NT2/D1 (cell line): ENCODE measurements around the gene OR1E1.
"Not testable (repeated sequence)": the region's sequence is repeated elsewhere in the genome, so short reads cannot be mapped to it uniquely, and the experiment has no call there.

Experiments
- DNase-seq: peaks from one replicate; pipeline ENCODE4 v3.0.0-alpha.2; 2011; ENCODE audit warnings: low read depth, low spot score
- H3K27me3 ChIP-seq: 2 replicates; pipeline ENCODE4 v1.6.0; 2011; ENCODE audit warnings: mild to moderate bottlenecking; ENCODE audit not compliant: insufficient read length, insufficient read depth
- H3K36me3 ChIP-seq: 2 replicates; pipeline ENCODE4 v1.6.1; 2011; ENCODE audit warnings: mild to moderate bottlenecking, low read length, mixed read lengths; ENCODE audit not compliant: insufficient read depth, insufficient read length
- H3K4me1 ChIP-seq: 2 replicates; pipeline ENCODE4 v1.5.1; 2011; ENCODE audit not compliant: insufficient read depth, insufficient read length
- H3K4me3 ChIP-seq: 2 replicates; pipeline ENCODE4 v1.5.1; 2011; ENCODE audit warnings: low read depth; ENCODE audit not compliant: insufficient read length
- H3K9ac ChIP-seq: 2 replicates; pipeline ENCODE4 v1.6.0; 2011; ENCODE audit warnings: low read depth; ENCODE audit not compliant: insufficient read length
- H3K9me3 ChIP-seq: 2 replicates; pipeline ENCODE4 v1.5.1; 2011; ENCODE audit warnings: mild to moderate bottlenecking, low read length; ENCODE audit not compliant: insufficient read depth
- SUZ12 ChIP-seq: IDR thresholded peaks from 2 replicates; pipeline ENCODE4 v1.6.1; 2011; ENCODE audit not compliant: insufficient read length, insufficient read depth; ENCODE audit errors: extremely low read depth
- YY1 ChIP-seq: IDR thresholded peaks from 2 replicates; pipeline ENCODE4 v1.6.1; 2011; ENCODE audit not compliant: insufficient read length, insufficient read depth
- ZNF274 ChIP-seq: IDR thresholded peaks from 2 replicates; pipeline ENCODE4 v1.6.1; 2011; ENCODE audit warnings: mild to moderate bottlenecking, low read depth, low read length

Gene OR1E1, protein sequence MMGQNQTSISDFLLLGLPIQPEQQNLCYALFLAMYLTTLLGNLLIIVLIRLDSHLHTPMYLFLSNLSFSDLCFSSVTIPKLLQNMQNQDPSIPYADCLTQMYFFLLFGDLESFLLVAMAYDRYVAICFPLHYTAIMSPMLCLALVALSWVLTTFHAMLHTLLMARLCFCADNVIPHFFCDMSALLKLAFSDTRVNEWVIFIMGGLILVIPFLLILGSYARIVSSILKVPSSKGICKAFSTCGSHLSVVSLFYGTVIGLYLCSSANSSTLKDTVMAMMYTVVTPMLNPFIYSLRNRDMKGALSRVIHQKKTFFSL

DNA sequence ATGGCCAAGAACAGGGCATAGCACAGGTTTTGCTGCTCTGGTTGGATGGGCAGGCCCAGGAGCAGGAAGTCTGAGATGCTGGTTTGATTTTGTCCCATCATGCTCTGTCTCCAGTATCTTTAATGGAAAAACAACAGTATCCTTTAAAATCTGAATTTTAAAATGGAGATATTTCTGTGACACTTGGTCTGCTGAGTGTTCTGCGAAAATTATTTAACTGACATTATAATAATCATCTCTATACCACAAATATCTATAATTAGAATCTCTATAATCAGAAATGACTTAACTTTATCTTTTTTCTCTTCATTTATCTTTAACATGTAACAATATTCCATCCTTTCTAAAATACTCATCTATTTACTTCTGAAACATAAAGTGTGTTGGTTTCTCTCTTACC, at the start of gene OR1E1:
Gene OR1E1 (minus strand): TSS at position 101 of the 400 bp plus-strand sequence. CDS start 0 bp downstream, at position 101.
- H3K9me3 ChIP-seq = no peaks in the 10 kb centered on the region
- no peaks in the 10 kb centered on the region for H3K4me1 ChIP-seq
- no peak within 1 kb of the TSS for H3K9ac ChIP-seq
- no peaks in the 10 kb centered on the region for H3K36me3 ChIP-seq
- no peak within 1 kb of the TSS for H3K4me3 ChIP-seq
- TF ChIP-seq SUZ12 (no peak), ZNF274 (no peak), YY1 (no peak)
- H3K27me3 ChIP-seq = peaks cover 21% of the 10 kb centered on the region
- DNase-seq = no peak

DNA sequence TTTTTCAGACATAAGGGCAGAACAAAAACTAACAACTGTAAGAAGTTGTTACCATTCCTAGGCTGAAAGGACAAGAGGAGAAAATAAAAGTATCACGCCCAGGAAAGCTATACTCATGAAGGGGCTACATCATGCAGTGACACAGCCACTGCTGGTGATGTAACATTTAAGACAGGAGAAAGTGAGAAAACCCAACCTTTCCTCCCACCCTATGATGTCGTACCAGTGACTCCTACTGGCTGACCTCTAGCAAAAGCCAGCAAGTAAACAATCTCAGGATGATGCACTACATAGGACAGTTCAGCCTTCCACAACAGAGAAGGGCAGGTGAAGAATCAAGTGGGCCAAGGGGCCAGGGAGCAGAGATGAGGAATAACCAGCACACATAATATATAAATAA, 49.4 kb upstream of the OR1E1 start:
- DNase-seq = peak; percentile 18
- Histone ChIP-seq H3K4me1 (no peaks in the 10 kb centered on the region), H3K9me3 (no peaks in the 10 kb centered on the region), H3K36me3 (no peaks in the 10 kb centered on the region), H3K9ac (no peak overlapping the region), H3K27me3 (no peaks in the 10 kb centered on the region), H3K4me3 (no peak overlapping the region)
- TF ChIP-seq YY1 (no peak), ZNF274 (no peak), SUZ12 (no peak)

DNA sequence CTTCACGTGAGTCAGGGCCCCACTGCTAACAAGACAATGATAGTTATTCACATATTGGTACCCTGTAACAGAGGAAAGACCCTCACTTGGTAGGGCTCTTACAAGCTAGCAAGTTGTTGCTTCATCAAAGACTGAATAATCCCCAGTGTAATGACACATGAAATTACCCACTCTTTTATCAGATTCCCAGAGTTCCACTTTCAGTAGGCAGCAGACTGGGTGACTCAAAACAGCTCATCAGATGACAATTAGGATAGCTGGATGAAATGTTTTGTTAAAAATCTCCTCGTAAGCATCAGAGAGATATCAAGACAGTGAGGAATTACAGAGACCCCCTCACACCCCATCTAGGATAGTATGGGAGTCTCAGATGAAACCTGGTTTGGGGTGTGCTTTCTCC, 42.2 kb upstream of the OR1E1 start:
- no peaks in the 10 kb centered on the region for H3K27me3 ChIP-seq
- no peak for TF ChIP-seq ZNF274
- no peak for TF ChIP-seq SUZ12
- TF ChIP-seq YY1 = no peak
- H3K4me1 ChIP-seq = no peaks in the 10 kb centered on the region
- no peaks in the 10 kb centered on the region for H3K36me3 ChIP-seq
- DNase-seq = no peak
- H3K4me3 ChIP-seq = no peak overlapping the region
- no peaks in the 10 kb centered on the region for H3K9me3 ChIP-seq
- no peak overlapping the region for H3K9ac ChIP-seq

DNA sequence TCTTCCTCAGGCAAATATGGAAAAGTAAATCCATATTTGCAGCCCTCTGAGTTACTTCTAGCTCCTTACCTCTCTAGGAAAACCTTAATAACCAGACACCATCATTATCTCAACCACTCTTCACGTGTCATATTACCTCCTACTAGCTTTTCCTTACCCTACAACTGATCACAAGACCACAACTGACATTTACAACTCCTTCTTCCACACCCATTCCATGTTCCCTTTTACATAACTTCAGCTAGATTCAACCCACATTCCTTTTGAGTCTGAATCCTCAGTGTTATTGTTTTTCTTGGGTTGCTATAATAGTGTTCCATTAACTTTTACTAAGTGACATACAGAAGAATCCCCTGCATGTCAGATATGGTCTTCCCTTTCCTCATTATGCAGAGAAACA, 40.2 kb upstream of the OR1E1 start:
- Histone ChIP-seq H3K4me1 (no peaks in the 10 kb centered on the region), H3K27me3 (no peaks in the 10 kb centered on the region), H3K9ac (no peak overlapping the region), H3K4me3 (no peak overlapping the region), H3K9me3 (no peaks in the 10 kb centered on the region), H3K36me3 (no peaks in the 10 kb centered on the region)
- DNase-seq = no peak
- TF ChIP-seq ZNF274 = no peak
- TF ChIP-seq SUZ12 = no peak
- TF ChIP-seq YY1 = no peak

DNA sequence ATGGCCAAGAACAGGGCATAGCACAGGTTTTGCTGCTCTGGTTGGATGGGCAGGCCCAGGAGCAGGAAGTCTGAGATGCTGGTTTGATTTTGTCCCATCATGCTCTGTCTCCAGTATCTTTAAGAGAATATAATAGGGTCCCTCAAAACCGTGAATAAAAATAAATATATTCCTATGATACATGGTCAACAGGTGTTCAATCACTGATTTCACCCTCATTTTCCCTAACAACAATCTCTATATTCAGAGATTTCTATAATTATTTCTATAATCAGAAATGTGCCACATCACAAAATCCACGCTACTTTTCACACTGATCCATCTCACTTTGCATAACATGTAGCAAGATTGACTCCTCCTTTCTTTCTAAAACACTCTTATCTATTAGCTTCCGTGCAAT, 35.5 kb upstream of the OR1E1 start, which contains the start of gene OR1E2:
Gene OR1E2 (minus strand): TSS at position 101 of the 400 bp plus-strand sequence. CDS start 0 bp downstream, at position 101.
- Histone ChIP-seq H3K4me3 (no peak within 1 kb of the TSS), H3K9ac (no peak within 1 kb of the TSS), H3K27me3 (no peaks in the 10 kb centered on the region), H3K36me3 (no peaks in the 10 kb centered on the region), H3K9me3 (no peaks in the 10 kb centered on the region), H3K4me1 (no peaks in the 10 kb centered on the region)
- TF ChIP-seq SUZ12 (no peak), YY1 (no peak), ZNF274 (no peak)
- DNase-seq = no peak

DNA sequence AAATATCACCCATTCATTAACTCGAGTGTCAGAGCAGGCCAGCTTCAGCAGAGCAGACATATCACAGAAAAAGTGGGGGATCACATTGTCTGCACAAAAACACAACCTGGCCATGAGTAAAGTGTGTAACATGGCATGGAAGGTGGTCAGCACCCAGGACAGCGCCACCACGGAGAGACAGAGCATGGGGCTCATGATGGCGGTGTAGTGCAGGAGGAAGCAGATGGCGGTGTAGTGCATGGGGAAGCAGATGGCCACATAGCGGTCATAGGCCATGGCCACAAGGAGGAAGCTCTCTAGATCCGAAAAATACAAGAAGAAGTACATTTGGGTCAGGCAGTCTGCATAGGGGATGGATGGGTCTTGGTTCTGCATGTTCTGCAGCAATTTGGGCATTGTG, 35.0 kb upstream of the OR1E1 start:
- peak; percentile 0 for DNase-seq

DNA sequence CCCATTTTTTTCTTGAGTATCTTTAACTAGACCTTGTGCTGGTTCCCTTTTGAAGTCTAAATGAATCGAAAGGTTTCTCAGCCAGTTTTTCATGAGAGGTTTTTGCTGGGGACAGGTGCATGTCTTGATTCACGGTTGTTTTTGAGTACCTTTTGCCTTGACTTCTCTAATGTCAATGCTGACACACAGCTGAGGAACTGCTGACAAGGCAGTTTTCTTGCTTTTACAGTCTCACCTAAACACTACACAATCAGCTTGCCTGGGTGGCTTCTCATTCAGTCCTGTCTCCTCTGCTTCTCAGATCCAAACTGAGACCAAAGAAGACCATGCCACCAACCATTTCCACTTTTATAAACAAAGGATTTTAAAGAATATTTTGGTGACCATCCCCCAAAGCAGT, 20.0 kb upstream of the OR1E1 start:
- H3K4me1 ChIP-seq = no peaks in the 10 kb centered on the region
- no peak for DNase-seq
- H3K27me3 ChIP-seq = no peaks in the 10 kb centered on the region
- no peak for TF ChIP-seq SUZ12
- no peak for TF ChIP-seq ZNF274
- no peak for TF ChIP-seq YY1
- H3K36me3 ChIP-seq = no peaks in the 10 kb centered on the region
- H3K9ac ChIP-seq = no peak overlapping the region
- H3K9me3 ChIP-seq = no peaks in the 10 kb centered on the region
- no peak overlapping the region for H3K4me3 ChIP-seq

More for the DNA sequence above, 35.0 kb upstream of the OR1E1 start:
- not testable (repeated sequence) for H3K4me3 ChIP-seq, H3K27me3 ChIP-seq, H3K4me1 ChIP-seq, H3K36me3 ChIP-seq, H3K9me3 ChIP-seq, H3K9ac ChIP-seq

DNA sequence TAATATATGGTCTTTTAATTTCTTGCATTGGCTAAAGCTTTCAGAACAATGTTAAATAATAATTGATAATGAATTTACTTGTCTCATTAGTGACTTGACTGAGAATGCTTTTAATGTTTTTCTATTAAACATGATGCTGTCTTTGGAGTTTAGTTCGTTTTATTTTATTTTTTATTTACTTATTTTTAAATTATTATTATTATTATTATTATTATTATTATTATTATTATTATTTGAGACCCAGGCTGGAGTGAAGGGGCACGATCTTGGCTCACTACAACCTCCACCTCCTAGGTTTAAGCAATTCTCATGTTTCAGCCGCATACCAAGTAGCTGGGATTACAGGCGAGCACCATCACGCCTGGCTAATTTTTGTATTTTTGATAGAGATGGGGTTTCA, 17.4 kb upstream of the OR1E1 start:
- Histone ChIP-seq H3K4me1 (no peaks in the 10 kb centered on the region), H3K9me3 (no peaks in the 10 kb centered on the region), H3K9ac (no peak overlapping the region), H3K4me3 (no peak overlapping the region), H3K36me3 (no peaks in the 10 kb centered on the region), H3K27me3 (no peaks in the 10 kb centered on the region)
- DNase-seq = no peak
- TF ChIP-seq ZNF274 (no peak), YY1 (no peak), SUZ12 (no peak)

DNA sequence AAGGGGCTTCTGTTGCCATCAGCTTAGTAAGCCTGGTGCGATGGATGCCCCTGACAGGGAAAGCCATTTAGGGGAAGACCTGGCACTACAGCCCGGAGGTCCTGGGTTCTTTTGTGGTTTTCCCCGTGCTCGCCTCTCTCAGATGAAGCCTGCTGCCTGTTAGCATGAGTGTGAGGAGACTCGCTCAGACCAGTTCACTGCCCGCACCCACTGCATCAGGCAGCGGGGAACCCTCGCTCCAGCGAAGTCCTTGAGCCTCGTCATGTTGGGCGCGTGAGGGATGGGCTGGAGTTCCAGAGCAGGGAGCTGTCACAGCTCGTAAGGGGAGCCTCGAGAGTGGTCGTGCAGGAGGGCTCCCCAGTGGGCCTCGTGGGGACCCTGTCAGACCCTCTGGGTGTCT, 14.0 kb upstream of the OR1E1 start:
- H3K9ac ChIP-seq, H3K36me3 ChIP-seq, H3K4me1 ChIP-seq, H3K27me3 ChIP-seq, H3K9me3 ChIP-seq, H3K4me3 ChIP-seq, DNase-seq: not testable (repeated sequence)
